Pulmonary artery endothelial cell (primary cell): Measurements from ENCODE around the gene FANCD2OS. TPM values are rescaled to one million over a fixed set of nuclear protein-coding genes. Genes with fewer than 3 reads are reported as not detected.
"Not testable (repeated sequence)": the region's sequence is repeated elsewhere in the genome, so short reads cannot be mapped to it uniquely, and the experiment has no call there.

Experiments used
- DNase-seq: peaks from one replicate; pipeline ENCODE4 v3.0.0-alpha.2; 2011; ENCODE audit warnings: low read depth, low spot score
- total RNA-seq: library from RNA; depleted of rRNA; stranded (reverse); fragments of >200 nt; gene quantifications from 2 replicates; pipeline ENCODE4 v1.2.3, GENCODE V29; 2014

FANCD2OS gene, protein sequence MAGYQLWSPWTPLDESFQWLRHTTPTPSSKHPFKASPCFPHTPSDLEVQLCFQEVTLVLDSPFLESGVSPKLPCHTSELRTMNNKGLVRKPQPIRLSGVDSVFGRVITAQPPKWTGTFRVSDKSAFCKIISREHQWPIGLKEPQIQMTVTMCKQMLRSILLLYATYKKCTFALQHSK
- total RNA-seq = not detected in 2 replicates

DNA sequence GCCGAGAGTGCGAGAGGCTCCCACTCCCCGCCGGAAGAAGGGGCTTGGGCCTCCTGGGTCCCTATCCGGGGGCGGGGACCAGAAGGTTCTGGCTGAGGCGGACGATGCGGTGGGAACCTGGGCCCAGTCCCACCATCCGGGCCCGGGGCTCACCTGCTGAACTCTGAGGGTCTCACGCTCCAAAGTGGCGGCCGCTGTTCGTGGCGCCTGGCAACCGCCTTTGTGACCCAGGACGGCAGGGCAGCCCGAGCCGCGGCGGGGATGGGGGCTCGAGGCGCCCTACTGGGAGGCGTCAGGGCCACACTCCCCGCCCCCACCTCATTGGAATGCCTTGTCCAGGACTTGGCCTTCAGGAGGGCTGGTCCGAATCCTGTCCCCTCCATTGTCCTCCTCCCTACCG, at the start of gene FANCD2OS:
Gene FANCD2OS (minus strand): TSS at position 165 of the 400 bp plus-strand sequence. CDS start 3,481 bp downstream, outside the sequence.
- DNase-seq = no peak

DNA sequence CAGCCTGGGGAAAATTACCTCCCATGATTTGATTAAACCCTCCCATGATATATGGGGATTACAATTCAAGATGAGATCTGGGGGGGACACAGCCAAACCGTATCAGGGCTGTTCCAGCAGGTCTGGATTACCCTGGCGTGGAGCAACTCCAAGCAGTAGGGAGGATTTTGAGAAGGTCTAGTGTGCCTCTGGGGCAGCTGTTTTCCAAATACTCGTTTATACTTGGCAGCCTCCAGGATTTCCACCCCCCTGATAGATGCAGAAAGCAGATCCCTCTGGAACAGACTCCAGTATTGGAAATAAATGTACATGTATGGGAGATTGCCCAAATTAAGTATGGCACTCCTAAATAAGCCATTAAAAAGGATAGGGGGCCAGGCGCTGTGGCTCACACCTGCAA, 49.0 kb upstream of the FANCD2OS start:
- DNase-seq = no peak

DNA sequence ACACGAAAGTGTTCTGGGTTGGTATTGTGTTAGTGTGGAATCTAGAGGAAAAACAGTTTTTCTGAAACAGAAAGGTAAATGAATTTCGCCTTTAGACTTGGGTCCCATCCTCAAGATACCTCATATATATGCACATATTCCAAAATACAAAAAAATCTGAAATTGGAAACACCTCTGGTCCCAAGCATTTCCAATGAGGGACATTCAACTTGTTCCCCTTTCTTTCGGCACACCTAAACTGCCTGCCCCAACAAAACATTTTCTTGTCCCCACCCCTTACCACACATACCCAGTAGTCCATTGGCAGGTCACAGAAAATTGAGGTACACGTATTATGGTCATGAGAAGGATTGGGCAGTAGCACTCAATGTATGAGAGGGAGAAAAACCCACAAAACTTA, 47.6 kb upstream of the FANCD2OS start:
- DNase-seq = no peak

DNA sequence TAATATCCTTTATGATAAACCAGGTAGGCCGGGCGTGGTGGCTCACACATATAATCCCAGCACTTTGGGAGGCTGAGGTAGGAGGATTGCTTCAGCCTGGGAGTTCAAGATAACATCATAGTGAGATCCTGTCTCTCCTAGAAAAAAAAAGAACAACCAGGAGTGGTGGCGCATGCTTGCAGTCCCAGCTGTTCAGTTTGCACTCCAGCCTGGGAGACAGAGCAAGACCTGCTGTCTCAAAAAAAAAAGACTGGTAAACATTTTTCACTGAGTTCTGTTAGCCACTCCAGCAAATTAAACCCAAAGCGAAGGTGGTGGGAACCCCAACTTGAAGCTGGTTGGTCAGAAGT, 47.0 kb upstream of the FANCD2OS start:
- no peak for DNase-seq

DNA sequence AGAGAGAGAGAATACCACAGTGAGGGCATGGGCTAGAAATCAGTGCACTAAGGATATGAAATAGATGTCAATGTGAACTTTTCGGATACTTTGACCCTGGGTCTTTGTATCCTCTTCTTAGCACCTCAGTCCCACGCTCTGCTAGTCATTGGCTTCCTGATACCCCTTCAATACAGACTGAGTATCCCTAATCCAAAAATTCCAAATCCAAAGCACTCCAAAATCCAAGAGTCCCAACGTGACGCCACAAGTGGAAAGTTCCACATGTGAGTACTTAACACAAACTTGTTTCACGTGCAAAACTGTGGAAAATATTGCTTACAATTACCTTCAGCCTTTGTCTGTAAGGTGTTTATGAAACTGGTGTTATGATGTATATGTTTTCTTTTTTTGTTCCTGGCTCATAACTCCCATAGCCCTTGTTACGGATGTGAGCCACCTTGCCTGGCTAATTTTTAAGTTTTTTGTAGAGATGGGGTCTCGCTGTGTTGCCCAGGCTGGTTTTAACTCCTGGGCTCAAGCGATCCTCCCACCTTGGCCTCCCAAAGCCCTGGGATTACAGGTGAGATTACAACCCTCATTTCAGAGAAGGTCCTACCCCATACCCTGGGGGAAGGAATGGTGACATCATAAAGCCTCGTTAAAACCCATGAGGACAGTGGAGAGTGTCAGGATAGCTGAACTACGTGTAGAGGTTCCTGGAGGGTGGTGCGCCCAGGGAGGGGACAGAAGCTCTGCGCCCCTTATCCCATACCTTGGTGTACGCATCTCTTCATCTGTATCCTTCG, 46.5 kb upstream of the FANCD2OS start:
- no peak for DNase-seq

DNA sequence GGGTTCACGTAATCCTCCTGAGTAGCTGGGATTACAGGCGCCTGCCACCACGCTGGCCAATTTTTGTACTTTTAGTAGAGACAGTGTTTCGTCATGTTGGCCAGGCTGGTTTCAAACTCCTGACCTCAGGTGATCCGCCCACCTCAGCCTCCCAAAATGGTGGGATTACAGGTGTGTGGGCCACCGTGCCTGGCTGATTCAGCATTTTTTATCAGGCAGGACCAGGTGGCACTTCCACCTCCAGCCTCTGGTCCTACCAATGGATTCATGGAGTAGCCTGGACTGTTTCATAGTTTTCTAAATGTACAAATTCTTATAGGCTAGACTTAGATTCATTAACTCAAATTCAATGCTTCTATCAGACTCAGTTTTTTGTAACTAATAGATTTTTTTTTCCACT, 42.9 kb upstream of the FANCD2OS start:
- DNase-seq = no peak

DNA sequence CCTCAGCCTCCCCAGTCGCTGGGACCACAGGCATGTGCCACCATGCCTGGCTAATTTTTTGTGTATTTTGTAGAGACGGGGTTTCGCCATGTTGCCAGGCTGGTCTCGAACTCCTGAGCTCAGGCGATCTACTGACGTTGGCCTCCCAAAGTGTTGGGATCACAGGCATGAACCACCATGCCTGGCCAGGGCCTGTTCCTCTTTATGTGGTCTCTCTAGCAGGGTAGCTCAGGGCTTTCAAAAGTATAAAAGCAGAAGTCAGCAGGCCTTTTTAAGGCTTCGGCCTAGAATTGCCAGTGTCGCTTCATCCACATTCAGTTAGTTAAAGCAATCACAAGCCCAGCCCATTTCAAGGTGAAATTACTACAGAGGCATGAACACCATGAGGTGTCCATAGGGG, 41.2 kb upstream of the FANCD2OS start:
- DNase-seq = no peak

DNA sequence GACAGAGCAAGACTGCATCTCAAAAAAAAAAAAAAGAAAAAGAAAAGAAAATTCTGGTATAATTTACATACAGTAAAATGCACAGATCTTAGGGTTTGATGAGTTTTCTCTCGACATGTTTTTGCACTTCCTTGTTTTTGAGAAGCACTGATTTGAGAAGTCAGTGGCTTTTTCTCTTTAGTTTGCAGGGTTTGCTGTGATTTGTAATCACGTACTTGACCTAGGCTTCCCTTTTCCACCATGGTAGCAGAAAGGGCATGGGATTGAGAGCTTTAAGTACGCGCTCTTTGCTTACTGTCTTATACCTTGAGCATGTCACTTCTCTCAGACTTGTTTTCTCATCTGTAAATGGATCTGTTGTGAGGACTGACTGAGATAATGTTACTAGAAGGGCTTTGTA, 37.6 kb upstream of the FANCD2OS start:
- no peak for DNase-seq

DNA sequence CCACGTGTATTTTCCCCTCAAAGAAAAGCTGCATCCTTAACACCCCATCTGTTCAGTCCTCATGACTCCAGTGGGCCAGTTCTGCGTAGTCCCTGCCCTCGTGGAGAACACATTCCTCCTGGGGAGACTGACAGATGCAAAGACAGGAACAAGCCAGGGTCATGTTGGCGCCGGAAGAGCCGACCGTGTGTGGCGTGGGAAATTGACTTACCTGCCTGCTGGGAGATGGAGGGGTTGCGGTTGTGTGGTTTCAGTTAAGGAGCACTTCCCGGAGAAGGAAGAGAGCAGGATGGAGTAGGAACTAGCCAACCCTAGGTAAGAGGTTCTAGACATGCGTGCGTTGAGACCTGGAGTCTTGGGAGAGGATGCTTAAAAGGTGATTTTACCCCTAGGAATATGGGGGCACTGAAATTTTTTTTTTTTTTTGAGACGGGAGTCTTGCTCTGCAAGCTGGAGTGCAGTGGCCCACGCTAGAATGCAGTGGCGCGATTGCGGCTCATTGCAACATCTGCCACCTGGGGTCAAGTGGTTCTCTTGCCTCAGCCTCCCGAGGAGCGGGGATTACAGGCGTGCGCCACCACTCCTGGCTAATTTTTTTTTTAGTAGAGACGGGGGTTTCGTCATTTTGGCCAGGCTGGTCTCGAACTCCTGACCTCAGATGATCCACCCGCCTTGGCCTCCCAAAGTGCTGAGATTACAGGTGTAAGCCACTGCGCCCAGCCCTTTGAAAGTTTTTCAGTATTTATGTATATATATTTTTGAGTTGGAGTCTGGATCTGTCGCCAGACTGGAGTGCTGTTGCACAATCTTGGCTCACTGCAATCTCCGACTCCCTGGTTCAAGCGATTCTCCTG, 34.9 kb upstream of the FANCD2OS start:
- DNase-seq = no peak

DNA sequence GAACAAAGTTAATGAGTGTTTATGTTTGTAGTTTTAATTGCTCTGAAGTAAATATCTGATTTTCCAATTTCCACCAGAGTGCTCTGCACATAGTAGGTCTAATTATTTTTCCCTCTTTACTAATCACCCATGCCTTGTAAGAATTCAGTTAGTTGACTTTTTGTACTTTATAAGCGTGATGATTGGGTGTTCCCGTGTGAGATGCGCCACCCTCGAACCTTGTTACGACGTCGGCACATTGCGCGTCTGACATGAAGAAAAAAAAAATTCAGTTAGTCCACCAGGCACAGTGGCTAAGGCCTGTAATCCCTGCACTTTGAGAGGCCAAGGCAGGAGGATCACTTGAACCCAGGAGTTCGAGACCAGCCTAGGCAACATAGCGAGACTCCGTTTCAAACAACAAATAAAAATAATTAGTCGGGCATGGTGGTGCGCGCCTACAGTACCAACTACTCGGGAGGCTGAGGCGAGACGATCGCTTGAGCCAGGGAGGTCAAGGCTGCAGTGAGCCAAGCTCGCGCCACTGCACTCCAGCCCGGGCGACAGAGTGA, 33.0 kb upstream of the FANCD2OS start:
- DNase-seq = no peak

DNA sequence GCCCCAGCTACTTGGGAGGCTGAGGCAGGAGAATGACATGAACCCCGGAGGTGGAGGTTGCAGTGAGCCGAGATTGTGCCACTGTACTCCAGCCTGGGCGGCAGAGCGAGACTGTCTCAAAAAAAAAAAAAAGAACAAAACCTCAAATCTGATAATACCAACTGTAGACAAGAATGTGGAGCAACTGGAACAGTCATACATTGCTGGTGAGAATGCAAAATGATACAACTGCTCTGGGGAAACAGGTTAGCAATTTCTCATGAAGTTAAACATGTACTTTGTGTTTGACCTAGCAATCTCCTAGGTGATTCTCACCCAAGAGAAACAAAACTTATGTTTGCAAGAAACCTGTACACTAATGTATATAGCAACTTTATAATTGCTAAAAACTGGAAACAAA, 29.1 kb upstream of the FANCD2OS start:
- DNase-seq = no peak

DNA sequence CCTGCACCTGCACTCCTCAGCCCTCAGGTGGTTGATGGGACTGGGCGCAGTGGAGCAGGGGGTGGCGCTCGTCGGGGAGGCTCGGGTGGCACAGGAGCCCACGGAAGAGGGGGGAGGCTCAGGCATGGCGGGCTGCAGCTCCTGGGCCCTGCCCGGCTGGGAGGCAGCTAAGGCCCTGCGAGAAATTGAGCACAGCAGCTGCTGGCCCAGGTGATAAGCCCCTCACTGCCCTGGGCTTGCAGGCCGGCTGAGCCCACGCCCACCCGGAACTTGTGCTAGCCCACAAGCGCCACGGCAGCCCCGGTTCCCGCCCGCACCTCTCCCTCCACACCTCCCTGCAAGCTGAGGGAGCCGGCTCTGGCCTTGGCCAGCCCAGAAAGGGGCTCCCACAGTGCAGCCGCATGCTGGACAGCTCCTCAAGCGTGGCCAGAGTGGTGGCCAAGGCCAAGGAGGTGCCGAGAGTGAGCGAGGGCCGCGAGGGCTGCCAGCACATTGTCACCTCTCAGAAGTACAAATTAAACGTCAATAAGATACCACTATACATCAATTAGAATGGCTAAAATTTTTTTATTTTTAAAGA, 28.5 kb upstream of the FANCD2OS start:
- DNase-seq = no peak

DNA sequence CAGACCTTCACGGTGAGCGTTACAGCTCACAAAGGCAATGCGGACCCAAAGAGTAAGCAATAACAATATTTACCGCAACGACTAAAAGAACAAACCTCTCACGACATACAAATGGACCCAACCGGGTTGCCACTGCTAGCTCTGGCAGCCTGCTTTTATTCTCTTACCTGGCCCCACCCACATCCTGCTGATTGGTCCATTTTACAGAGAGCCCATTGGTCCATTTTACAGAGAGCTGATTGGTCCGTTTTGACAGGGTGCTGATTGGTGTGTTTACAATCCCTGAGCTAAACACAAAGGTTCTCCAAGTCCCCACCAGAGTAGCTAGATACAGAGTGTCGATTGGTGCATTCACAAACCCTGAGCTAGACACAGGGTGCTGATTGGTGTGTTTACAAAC, 27.8 kb upstream of the FANCD2OS start:
- not testable (repeated sequence) for DNase-seq

DNA sequence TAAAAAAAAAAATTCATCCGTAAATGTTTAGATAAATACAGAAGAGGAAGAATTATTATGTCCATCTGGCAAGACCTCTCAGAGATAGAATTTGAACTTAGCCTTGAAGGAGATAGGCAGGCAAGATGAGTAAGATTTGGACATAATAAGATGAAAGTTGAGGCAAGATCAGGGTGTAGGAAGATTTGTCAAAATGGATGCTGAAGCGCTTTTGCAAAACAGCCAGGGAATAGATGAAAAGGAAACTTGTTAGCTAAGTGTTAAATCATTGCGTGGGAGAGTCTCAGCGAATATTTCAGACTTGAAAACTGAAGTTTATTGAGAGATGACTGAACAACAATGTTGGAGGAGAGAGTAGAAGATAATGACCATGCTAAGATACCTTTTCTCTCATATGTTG, 14.7 kb upstream of the FANCD2OS start:
- no peak for DNase-seq

DNA sequence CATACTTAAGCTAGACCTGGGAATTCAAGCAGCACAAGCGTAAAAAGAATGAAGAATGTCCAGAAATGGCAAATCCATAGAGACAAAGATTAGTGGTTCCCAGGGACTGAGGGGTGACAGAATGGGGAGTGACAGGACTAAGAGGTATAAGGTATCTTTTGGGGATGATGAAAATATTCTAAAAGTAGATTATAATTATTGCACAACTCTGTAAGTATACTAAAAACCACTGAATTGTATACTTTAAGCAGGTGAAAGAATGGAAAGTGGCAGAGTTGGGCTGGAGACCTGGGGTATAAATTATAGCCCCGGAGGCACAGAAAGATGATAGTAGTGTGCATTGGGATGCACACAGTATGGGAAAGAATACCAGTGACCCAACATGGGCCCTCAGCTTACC, 13.0 kb upstream of the FANCD2OS start:
- DNase-seq = no peak

DNA sequence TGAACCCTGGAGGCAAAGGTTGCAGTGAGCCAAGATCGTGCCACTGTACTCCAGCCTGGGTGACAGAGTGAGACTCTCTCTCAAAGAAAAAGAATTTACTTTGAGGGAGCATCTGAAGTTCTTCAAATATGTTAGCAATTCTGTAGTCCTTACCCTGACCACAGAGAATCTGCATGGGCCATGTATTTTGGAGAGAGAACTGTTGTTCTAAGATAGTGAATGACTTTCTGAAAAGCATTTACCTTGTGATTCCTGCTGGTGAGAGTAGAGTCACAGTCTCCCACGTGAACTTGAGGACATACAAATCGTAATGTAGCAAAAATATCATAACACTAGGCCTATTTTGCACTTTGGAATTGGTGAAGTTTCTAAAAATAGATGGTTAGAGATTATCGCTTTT, 11.3 kb upstream of the FANCD2OS start:
- DNase-seq = no peak

DNA sequence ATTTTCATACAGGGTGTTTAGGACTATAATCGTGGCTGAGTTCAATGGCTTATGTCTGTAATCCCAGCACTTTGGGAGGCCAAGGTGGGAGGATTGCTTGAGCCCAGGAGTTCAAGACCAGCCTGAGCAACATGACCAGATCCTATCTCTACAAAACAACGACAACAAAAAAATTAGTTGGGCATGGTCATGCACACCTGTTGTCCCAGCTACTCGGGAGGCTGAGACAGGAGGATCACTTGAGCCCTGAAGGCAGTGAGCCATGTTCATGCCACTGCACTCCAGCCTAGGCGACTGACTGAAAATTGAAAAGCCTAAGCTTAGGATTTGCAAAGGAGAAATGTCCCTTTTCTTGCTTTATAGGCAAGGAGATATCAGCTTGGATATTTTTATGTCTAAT, 8.9 kb upstream of the FANCD2OS start:
- DNase-seq = no peak

DNA sequence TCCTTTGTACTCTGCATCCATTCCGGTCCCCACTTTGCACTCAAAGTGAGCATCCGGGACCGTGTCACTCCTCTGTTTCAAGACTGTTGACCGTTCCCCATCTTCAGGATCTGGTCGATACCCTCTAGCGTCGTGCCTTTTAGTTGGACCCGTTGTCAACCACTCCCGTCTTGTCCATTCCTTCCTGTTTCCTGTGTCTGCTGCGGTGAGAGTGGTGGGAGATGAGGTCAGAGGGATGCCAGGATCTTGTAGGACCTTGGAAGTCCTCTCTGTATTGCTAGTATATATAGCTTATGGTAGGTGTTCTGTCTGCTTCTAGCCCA, 8.0 kb upstream of the FANCD2OS start:
- peak; percentile 7 for DNase-seq

DNA sequence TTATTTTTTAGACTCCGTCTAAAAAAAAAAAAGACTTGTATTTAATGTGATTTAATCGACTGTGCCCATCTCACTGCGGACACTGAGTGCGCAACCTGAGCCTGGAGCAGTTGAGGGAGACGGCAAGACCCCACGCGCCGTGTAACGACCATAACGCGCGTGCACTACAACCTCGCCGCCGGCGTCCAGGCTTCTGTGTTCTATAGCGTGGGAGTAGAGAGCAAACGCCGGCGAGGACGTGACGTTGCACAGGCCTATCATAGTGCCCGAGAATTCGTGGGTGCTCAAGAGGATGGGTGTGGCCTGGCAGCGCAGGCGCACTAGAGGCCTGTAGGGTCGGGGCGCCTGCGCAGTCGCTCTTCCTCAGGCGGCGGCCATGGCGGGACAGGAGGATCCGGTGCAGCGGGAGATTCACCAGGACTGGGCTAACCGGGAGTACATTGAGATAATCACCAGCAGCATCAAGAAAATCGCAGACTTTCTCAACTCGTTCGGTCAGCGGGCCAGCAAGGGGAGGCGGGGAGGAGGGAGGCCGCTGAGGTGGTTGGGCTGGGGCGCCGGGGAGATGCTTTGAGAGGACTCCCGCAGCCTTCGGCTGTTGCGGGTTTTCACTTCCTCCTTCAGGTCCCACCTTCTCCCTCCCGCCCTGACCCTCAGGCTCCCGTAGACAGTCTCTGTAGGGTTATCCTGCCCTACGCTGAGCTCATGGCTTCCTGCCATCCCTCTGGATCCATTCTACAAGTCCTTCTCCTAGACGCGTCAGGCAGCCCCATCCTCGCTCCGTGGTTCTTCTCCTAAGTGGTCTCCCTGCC, 7.5 kb upstream of the FANCD2OS start, which contains the start of gene BRK1:
Gene BRK1 (plus strand): TSS at position 350 of the 812 bp plus-strand sequence. CDS start 27 bp downstream, at position 377.
- peak; percentile 87 for DNase-seq

DNA sequence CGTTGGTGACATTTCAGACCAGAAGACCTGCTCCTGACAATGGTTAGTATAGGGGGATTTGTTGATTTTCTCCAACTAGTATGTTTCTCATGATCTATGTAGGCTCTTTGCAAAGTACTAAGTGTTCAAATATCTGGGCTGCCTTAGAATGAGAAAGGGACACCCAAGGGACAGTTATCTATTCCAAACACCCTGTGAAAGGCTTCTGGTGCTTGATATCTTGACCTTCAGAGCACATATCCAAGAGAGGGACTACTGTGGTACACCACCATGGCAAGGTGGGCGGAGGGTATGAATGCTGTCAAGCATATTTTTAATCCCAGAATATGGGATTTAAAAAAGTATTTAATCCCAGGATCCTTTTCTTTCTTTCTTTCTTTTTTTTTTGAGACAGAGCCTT, 1.1 kb downstream of the FANCD2OS start:
- DNase-seq = no peak

DNA sequence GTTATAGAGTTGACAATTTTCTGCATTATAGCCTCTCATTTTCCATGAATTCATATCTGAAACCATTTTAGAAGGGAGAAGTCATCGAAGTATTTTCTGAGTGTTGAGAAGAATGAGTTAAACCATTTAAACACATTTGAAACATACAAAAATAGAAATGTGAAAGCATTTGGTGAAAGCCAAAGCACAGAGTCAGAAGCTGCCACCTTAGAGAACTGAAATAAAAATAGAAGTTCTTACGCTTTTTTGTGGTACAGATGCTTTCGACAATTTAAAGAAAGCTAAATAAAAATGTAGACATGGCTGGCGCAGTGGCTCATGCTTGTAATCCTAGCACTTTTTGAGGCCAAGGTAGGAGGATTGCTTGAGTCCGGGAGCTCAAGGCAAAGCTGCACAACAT, 9.0 kb downstream of the FANCD2OS start:
- no peak for DNase-seq
